HepG2 (cell line): ENCODE results near the gene VARS1. TPM values are rescaled to one million over a fixed set of nuclear protein-coding genes. Genes with fewer than 3 reads are reported as not detected.

ENCODE experiments used
- ARID2 ChIP-seq: sonication (generic); formaldehyde crosslinking; IDR thresholded peaks from 2 replicates; pipeline ENCODE4 v1.8.1; 2022; ENCODE audit warnings: mild to moderate bottlenecking, missing genetic modification reagents, borderline replicate concordance
- ARNT ChIP-seq: fragments of 450-650 bp; IDR thresholded peaks from 2 replicates; pipeline ENCODE4 v1.6.1; 2017
- CREB1 ChIP-seq, 2 experiments: fragments of 450-650 bp in 1 of 2; IDR thresholded peaks; 2 replicates each; pipeline ENCODE4 v1.6.1; 2016 to 2017; ENCODE audit warnings: control low read depth in 1 of 2, mild to moderate bottlenecking in 1 of 2, missing compliant biosample characterization in 1 of 2, missing genetic modification characterization in 1 of 2
- HCFC1 ChIP-seq: fragments of 150-350 bp; IDR thresholded peaks from 2 replicates; pipeline ENCODE4 v1.6.1; 2014; ENCODE audit warnings: low read depth, low read length
- HES4 ChIP-seq: sonication (generic); formaldehyde crosslinking; IDR thresholded peaks from 2 replicates; pipeline ENCODE4 v1.9.0; 2021; ENCODE audit warnings: mild to moderate bottlenecking, missing genetic modification reagents, borderline replicate concordance
- KMT2B ChIP-seq: IDR thresholded peaks from 2 replicates; pipeline ENCODE4 v1.6.1; 2016; ENCODE audit warnings: missing genetic modification reagents, missing compliant biosample characterization
- MBNL3 ChIP-seq: fragments of 250-450 bp; sonication (Bioruptor Pico); conservative IDR thresholded peaks from 2 replicates; pipeline ENCODE4 v1.8.0; 2022; ENCODE audit warnings: mild to moderate bottlenecking, inconsistent platforms
- MXI1 ChIP-seq: IDR thresholded peaks from 3 replicates; pipeline ENCODE4 v1.6.1; 2012; ENCODE audit warnings: low read depth, low read length, inconsistent platforms, borderline replicate concordance
- NFYC ChIP-seq: IDR thresholded peaks from 2 replicates; pipeline ENCODE4 v1.6.1; 2016; ENCODE audit warnings: missing genetic modification reagents, missing compliant biosample characterization
- PLRG1 ChIP-seq: fragments of 450-650 bp; conservative IDR thresholded peaks from 2 replicates; pipeline ENCODE4 v1.6.1; 2016
- RFXAP ChIP-seq: sonication (generic); formaldehyde crosslinking; IDR thresholded peaks from 2 replicates; pipeline ENCODE4 v1.4.0; 2020; ENCODE audit warnings: missing genetic modification reagents, borderline replicate concordance
- SAFB2 ChIP-seq: sonication (generic); formaldehyde crosslinking; IDR thresholded peaks from 2 replicates; pipeline ENCODE4 v1.5.1; 2020; ENCODE audit warnings: missing genetic modification reagents, low read depth, mild to moderate bottlenecking, borderline replicate concordance
- SALL2 ChIP-seq: sonication (generic); formaldehyde crosslinking; IDR thresholded peaks from 2 replicates; pipeline ENCODE4 v1.8.1; 2023; ENCODE audit warnings: mild to moderate bottlenecking, missing genetic modification reagents, inconsistent platforms
- TCF12 ChIP-seq, 2 experiments: fragments of 450-650 bp in 1 of 2; sonication (generic) in 1 of 2; formaldehyde crosslinking in 1 of 2; IDR thresholded peaks; 2 replicates each; pipeline versions ENCODE4 v1.6.1 to v1.8.0; 2017 to 2022; ENCODE audit warnings: antibody characterized with exemption in 1 of 2, mild to moderate bottlenecking in 1 of 2, missing genetic modification reagents in 1 of 2, moderate library complexity in 1 of 2
- ZNF143 ChIP-seq: sonication (generic); formaldehyde crosslinking; IDR thresholded peaks from 2 replicates; pipeline ENCODE4 v1.4.0; 2020; ENCODE audit warnings: missing genetic modification reagents
- ZNF205 ChIP-seq: IDR thresholded peaks from 2 replicates; pipeline ENCODE4 v1.6.1; 2018; ENCODE audit warnings: missing biosample characterization, missing genetic modification reagents
- ZNF329 ChIP-seq: sonication (generic); formaldehyde crosslinking; IDR thresholded peaks from 2 replicates; pipeline ENCODE4 v1.9.0; 2021; ENCODE audit warnings: low read depth, mild to moderate bottlenecking, missing genetic modification reagents
- ZNF530 ChIP-seq: sonication (generic); formaldehyde crosslinking; IDR thresholded peaks from 2 replicates; pipeline ENCODE4 v1.5.0; 2020; ENCODE audit warnings: low read depth, mild to moderate bottlenecking, missing genetic modification reagents
- ZNF557 ChIP-seq: sonication (generic); formaldehyde crosslinking; IDR thresholded peaks from 2 replicates; pipeline ENCODE4 v1.4.0; 2020; ENCODE audit warnings: missing genetic modification reagents
- ZNF652 ChIP-seq: IDR thresholded peaks from 2 replicates; pipeline ENCODE4 v1.6.1; 2016; ENCODE audit warnings: low read depth, borderline replicate concordance
- polyA plus RNA-seq, 8 experiments: library from polyadenylated mRNA; depleted of rRNA in 3 of 8; stranded (reverse) in 7 of 8; unstranded in 1 of 8; fragments of >200 nt; fragmentation: Illumina TruSeq in 4 of 8; extraction: Trizol in 4 of 8; gene quantifications; 2 replicates each; pipeline versions ENCODE4 v1.2.1 to v1.2.3, GENCODE V29; 2011 to 2016; ENCODE audit warnings: low read depth in 4 of 8, missing spikeins in 1 of 8, mixed read lengths in 1 of 8; ENCODE audit not compliant: insufficient read depth in 1 of 8
- total RNA-seq, 5 experiments: library from RNA; depleted of rRNA; stranded (reverse); fragments of >200 nt; fragmentation: Illumina TruSeq; extraction: Trizol; gene quantifications; 2 replicates each; pipeline ENCODE4 v1.2.3, GENCODE V29; 2016; ENCODE audit warnings: low read depth in 1 of 5
- TF ChIP-seq, protein P1 (sequence below): IDR thresholded peaks from 2 replicates; pipeline ENCODE4 v1.6.1; 2016; ENCODE audit warnings: missing biosample characterization, missing genetic modification reagents, low read depth
- TF ChIP-seq, protein P2 (sequence below): sonication (generic); formaldehyde crosslinking; IDR thresholded peaks from 2 replicates; pipeline ENCODE4 v1.4.0; 2020; ENCODE audit warnings: missing genetic modification reagents, borderline replicate concordance
- TF ChIP-seq, protein P3 (sequence below): sonication (generic); formaldehyde crosslinking; IDR thresholded peaks from 2 replicates; pipeline ENCODE4 v1.4.0; 2020; ENCODE audit warnings: missing genetic modification reagents
- TF ChIP-seq, protein P4 (sequence below): sonication (generic); formaldehyde crosslinking; IDR thresholded peaks from 2 replicates; pipeline ENCODE4 v1.8.0; 2022; ENCODE audit warnings: mild to moderate bottlenecking, missing genetic modification reagents, borderline replicate concordance

The VARS1 gene
- total and polyA plus RNA-seq, 2 of the 13 experiments (the other 11 are each of a cell fraction or from before 2014, with no cell fraction given) = 14.7 to 56.1 TPM

DNA sequence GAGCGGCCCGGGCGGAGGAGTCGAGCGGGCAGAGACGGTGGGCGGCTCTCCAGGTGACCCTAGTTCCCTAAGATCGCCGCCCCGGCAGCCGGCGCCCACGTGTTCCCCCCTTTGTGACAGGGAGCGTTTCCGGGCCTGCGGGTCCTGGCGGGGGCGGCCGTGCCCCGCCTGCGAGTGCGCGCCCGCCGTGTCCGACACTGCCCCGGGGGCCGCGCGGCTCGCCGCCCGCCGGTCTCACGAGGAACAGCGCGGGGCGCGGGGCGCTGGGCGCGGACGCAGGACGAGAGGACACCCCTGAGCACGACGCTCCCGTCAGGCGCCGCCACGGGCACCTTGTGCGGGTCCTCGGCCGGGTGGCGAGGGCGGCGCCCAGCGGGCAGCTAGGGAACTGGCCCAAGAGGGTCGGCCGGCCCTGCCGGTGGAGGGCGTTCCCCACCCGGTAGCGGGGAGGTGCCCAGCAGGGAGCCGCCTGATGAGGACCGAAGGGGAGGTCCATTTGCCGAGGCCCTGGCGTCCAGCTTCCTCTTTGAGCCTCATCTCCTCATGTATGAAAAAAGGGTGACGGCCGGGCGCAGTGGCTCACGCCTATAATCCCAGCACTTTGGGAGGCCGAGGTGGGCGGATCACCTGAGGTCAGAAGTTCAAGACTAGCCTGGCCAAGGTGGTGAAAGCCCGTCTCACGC, at the start of gene VARS1 (continued):
- TF ChIP-seq RFXAP (peak; percentile 83; the same call in 1 of the 2 replicates), NFYC (CRISPR knock-in tag) (no peak), ZNF530 (CRISPR knock-in tag) (no peak), ARID2 (CRISPR knock-in tag) (0 out of 2 replicates have a peak, but pooled peaks have one; percentile 65), ZNF205 (CRISPR knock-in tag) (peak; percentile 17), SAFB2 (CRISPR knock-in tag) (peak; percentile 78), PLRG1 (no peak), HES4 (CRISPR knock-in tag) (peak; percentile 75; the same call in 1 of the 2 replicates), ZNF557 (CRISPR knock-in tag) (peak; percentile 79; the same call in 1 of the 2 replicates), CREB1 (IDR thresholded peaks at IDR 0.05) (no peak; the same call in 1 of the 2 replicates), CREB1 (CRISPR knock-in tag; IDR thresholded peaks at IDR 0.05) (no peak), ZNF143 (peak; percentile 31; the same call in 1 of the 2 replicates), KMT2B (no peak), MXI1 (peak; percentile 99), ZNF652 (no peak), MBNL3 (CRISPR knock-in tag) (no peak), ZNF329 (peak; percentile 76; the same call in 1 of the 2 replicates), SALL2 (CRISPR knock-in tag) (peak; percentile 95), HCFC1 (peak; percentile 47; the same call in 1 of the 2 replicates), TCF12 (IDR thresholded peaks at IDR 0.05) (no peak), TCF12 (CRISPR knock-in tag; IDR thresholded peaks at IDR 0.05) (no peak; the same call in 1 of the 2 replicates), ARNT (no peak)
- TF ChIP-seq, protein P1, sequence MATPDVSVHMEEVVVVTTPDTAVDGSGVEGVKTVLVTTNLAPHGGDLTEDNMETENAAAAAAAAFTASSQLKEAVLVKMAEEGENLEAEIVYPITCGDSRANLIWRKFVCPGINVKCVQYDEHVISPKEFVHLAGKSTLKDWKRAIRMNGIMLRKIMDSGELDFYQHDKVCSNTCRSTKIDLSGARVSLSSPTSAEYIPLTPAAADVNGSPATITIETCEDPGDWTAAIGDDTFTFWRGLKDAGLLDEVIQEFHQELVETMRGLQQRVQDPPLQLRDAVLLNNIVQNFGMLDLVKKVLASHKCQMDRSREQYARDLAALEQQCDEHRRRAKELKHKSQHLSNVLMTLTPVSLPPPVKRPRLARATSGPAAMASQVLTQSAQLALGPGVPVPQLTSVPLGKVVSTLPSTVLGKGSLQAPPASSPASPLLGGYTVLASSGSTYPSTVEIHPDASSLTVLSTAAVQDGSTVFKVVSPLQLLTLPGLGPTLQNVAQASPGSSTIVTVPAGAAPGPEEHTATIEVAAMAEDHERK = no peak
- TF ChIP-seq, protein P2, sequence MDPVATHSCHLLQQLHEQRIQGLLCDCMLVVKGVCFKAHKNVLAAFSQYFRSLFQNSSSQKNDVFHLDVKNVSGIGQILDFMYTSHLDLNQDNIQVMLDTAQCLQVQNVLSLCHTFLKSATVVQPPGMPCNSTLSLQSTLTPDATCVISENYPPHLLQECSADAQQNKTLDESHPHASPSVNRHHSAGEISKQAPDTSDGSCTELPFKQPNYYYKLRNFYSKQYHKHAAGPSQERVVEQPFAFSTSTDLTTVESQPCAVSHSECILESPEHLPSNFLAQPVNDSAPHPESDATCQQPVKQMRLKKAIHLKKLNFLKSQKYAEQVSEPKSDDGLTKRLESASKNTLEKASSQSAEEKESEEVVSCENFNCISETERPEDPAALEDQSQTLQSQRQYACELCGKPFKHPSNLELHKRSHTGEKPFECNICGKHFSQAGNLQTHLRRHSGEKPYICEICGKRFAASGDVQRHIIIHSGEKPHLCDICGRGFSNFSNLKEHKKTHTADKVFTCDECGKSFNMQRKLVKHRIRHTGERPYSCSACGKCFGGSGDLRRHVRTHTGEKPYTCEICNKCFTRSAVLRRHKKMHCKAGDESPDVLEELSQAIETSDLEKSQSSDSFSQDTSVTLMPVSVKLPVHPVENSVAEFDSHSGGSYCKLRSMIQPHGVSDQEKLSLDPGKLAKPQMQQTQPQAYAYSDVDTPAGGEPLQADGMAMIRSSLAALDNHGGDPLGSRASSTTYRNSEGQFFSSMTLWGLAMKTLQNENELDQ (CRISPR knock-in tag) = peak; percentile 20; the same call in 1 of the 2 replicates
- TF ChIP-seq, protein P3, sequence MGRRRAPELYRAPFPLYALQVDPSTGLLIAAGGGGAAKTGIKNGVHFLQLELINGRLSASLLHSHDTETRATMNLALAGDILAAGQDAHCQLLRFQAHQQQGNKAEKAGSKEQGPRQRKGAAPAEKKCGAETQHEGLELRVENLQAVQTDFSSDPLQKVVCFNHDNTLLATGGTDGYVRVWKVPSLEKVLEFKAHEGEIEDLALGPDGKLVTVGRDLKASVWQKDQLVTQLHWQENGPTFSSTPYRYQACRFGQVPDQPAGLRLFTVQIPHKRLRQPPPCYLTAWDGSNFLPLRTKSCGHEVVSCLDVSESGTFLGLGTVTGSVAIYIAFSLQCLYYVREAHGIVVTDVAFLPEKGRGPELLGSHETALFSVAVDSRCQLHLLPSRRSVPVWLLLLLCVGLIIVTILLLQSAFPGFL (CRISPR knock-in tag) = 0 out of 2 replicates have a peak, but pooled peaks have one; percentile 32
- TF ChIP-seq, protein P4, sequence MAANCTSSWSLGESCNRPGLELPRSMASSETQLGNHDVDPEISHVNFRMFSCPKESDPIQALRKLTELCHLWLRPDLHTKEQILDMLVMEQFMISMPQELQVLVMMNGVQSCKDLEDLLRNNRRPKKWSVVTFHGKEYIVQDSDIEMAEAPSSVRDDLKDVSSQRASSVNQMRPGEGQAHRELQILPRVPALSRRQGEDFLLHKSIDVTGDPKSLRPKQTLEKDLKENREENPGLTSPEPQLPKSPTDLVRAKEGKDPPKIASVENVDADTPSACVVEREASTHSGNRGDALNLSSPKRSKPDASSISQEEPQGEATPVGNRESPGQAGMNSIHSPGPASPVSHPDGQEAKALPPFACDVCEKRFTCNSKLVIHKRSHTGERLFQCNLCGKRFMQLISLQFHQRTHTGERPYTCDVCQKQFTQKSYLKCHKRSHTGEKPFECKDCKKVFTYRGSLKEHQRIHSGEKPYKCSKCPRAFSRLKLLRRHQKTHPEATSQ (CRISPR knock-in tag) = no peak
